PC-9 (cell line): ENCODE measurements around the gene ZNF175. TPM values are rescaled to one million over a fixed set of nuclear protein-coding genes. Genes with fewer than 3 reads are reported as not detected.

Experiments
- BruUV-seq: library from RNA; stranded (reverse); fragments of 400-500 nt; replicated peaks from 2 replicates; lab custom pipeline; 2021; lab: Mats Ljungman, UMichigan
- CTCF ChIA-PET: fragments of 300-600 bp; sonication (Branson Sonifier 250); formaldehyde crosslinking; loops from one replicate; lab custom pipeline; 2022; ENCODE audit warnings: antibody characterized with exemption; lab: Charles Lee
- POLR2A ChIA-PET: fragments of 300-600 bp; sonication (Branson Sonifier 250); formaldehyde crosslinking; loops from one replicate; lab custom pipeline; 2022; ENCODE audit warnings: antibody characterized with exemption; ENCODE audit not compliant: unreplicated experiment; lab: Charles Lee
- DNase-seq, 2 experiments: peaks; one replicate each; pipeline versions ENCODE4 v3.0.0 to v3.0.0-alpha.2; 2015 to 2022; ENCODE audit warnings: mixed read lengths in 1 of 2
- H2AFZ ChIP-seq: fragments of 200-600 bp; sonication (generic); 2 replicates; pipeline ENCODE4 v1.8.1; 2017; ENCODE audit warnings: antibody characterized with exemption
- H3F3A ChIP-seq: fragments of 200-600 bp; sonication (generic); 2 replicates; pipeline ENCODE4 v1.8.1; 2017; ENCODE audit warnings: antibody characterized with exemption, mild to moderate bottlenecking, low read depth; ENCODE audit not compliant: insufficient read depth
- H3K27ac ChIP-seq: fragments of 200-600 bp; sonication (generic); 2 replicates; pipeline ENCODE4 v1.6.1; 2016; ENCODE audit warnings: mixed run types
- H3K27me3 ChIP-seq: fragments of 200-600 bp; sonication (generic); 2 replicates; pipeline ENCODE4 v1.6.1; 2016; ENCODE audit warnings: low read depth, mixed run types; ENCODE audit not compliant: insufficient read depth
- H3K36me3 ChIP-seq: fragments of 200-600 bp; sonication (generic); 2 replicates; pipeline ENCODE4 v1.6.1; 2016; ENCODE audit warnings: low read depth, mixed run types
- H3K4me1 ChIP-seq: fragments of 200-600 bp; sonication (generic); replicated peaks from 2 replicates; pipeline ENCODE4 v1.6.1; 2016; ENCODE audit warnings: mixed run types; ENCODE audit not compliant: insufficient read depth
- H3K4me2 ChIP-seq: fragments of 200-600 bp; sonication (generic); 2 replicates; pipeline ENCODE4 v1.6.1; 2017; ENCODE audit warnings: mixed run types
- H3K4me3 ChIP-seq: fragments of 200-600 bp; sonication (generic); 2 replicates; pipeline ENCODE4 v1.6.1; 2016; ENCODE audit warnings: mixed run types
- H3K79me2 ChIP-seq: fragments of 200-600 bp; sonication (generic); 2 replicates; pipeline ENCODE4 v1.6.1; 2017; ENCODE audit warnings: low read depth, mixed run types
- H3K9me2 ChIP-seq: fragments of 200-600 bp; sonication (generic); 2 replicates; pipeline ENCODE4 v1.8.1; 2017; ENCODE audit warnings: mild to moderate bottlenecking; ENCODE audit not compliant: insufficient read depth
- H3K9me3 ChIP-seq: fragments of 200-600 bp; sonication (generic); 2 replicates; pipeline ENCODE4 v1.8.1; 2016; ENCODE audit warnings: low read depth; ENCODE audit not compliant: insufficient read depth
- H4K20me1 ChIP-seq: fragments of 200-600 bp; sonication (generic); 2 replicates; pipeline ENCODE4 v1.8.1; 2017; ENCODE audit not compliant: insufficient read depth
- CTCF ChIP-seq: fragments of 200-600 bp; sonication (generic); conservative IDR thresholded peaks from 2 replicates; pipeline ENCODE4 v1.6.1; 2017; ENCODE audit warnings: mixed run types, antibody characterized with exemption, mild to moderate bottlenecking, moderate library complexity
- EZH2 ChIP-seq: fragments of 200-600 bp; sonication (generic); IDR thresholded peaks from 2 replicates; pipeline ENCODE4 v1.8.0; 2017; ENCODE audit warnings: antibody characterized with exemption, low read depth
- intact Hi-C: fragments of 100-400 bp; cut with micrococcal nuclease; formaldehyde crosslinking; loops from one replicate; pipeline ENCODE4 v1.10.0; 2022; ENCODE audit not compliant: unreplicated experiment
- total RNA-seq: library from RNA; stranded (reverse); gene quantifications from 2 replicates; pipeline ENCODE4 v1.2.3, GENCODE V29; 2021

The ZNF175 gene
- total RNA-seq, 1 experiment from 2014 or later, result 11.7 TPM

- H3K4me1 ChIP-seq, result no peaks in the 10 kb centered on the region
- TF ChIP-seq CTCF (no peak), EZH2 (no peak)
- no peak for DNase-seq
- intact Hi-C loops, result no loop called here
- H4K20me1 ChIP-seq, result no peaks in the 10 kb centered on the region
- no TSS peak for BruUV-seq
- CTCF ChIA-PET, result no interaction called here
- no peaks in the 10 kb centered on the region for H3F3A ChIP-seq
- H3K27me3 ChIP-seq, result peaks cover 84% of the 10 kb centered on the region
- POLR2A ChIA-PET, result no interaction called here
- H3K36me3 ChIP-seq, result no peaks in the 10 kb centered on the region
- no peak overlapping the region for H3K4me3 ChIP-seq
- H3K4me2 ChIP-seq, result no peak overlapping the region
- H2AFZ ChIP-seq, result no peak overlapping the region
- H3K27ac ChIP-seq, result no peak overlapping the region
- no peaks in the 10 kb centered on the region for H3K79me2 ChIP-seq
- H3K9me3 ChIP-seq, result no peaks in the 10 kb centered on the region
- H3K9me2 ChIP-seq, result no peaks in the 10 kb centered on the region
These were observed 23.5 kb upstream of the ZNF175 start for GRCh38 chr19:51547397-51548212.

GRCh38 chr19:51548213-51548651, 22.9 kb upstream of the ZNF175 start:
- no peaks in the 10 kb centered on the region for H3F3A ChIP-seq
- peaks cover 81% of the 10 kb centered on the region for H3K27me3 ChIP-seq
- H2AFZ ChIP-seq, result no peak overlapping the region
- H3K9me3 ChIP-seq, result no peaks in the 10 kb centered on the region
- no peak overlapping the region for H3K4me2 ChIP-seq
- DNase-seq, result no peak
- H3K9me2 ChIP-seq, result no peaks in the 10 kb centered on the region
- no peak overlapping the region for H3K4me3 ChIP-seq
- no peaks in the 10 kb centered on the region for H3K36me3 ChIP-seq
- no peaks in the 10 kb centered on the region for H4K20me1 ChIP-seq
- CTCF ChIA-PET, result no interaction called here
- no peaks in the 10 kb centered on the region for H3K79me2 ChIP-seq
- no peak overlapping the region for H3K27ac ChIP-seq
- no TSS peak for BruUV-seq
- intact Hi-C loops, result no loop called here
- H3K4me1 ChIP-seq, result no peaks in the 10 kb centered on the region
- TF ChIP-seq CTCF, result no peak
- TF ChIP-seq EZH2, result no peak
- POLR2A ChIA-PET, result no interaction called here

- H2AFZ ChIP-seq, result no peak overlapping the region
- POLR2A ChIA-PET, result no interaction called here
- no peaks in the 10 kb centered on the region for H3K9me2 ChIP-seq
- H3K4me1 ChIP-seq, result no peaks in the 10 kb centered on the region
- no peak for DNase-seq
- no peaks in the 10 kb centered on the region for H3K9me3 ChIP-seq
- H3F3A ChIP-seq, result no peaks in the 10 kb centered on the region
- H3K4me3 ChIP-seq, result no peak overlapping the region
- H3K36me3 ChIP-seq, result no peaks in the 10 kb centered on the region
- no peak for TF ChIP-seq EZH2
- no peaks in the 10 kb centered on the region for H4K20me1 ChIP-seq
- H3K27ac ChIP-seq, result no peak overlapping the region
- no peak overlapping the region for H3K4me2 ChIP-seq
- H3K79me2 ChIP-seq, result no peaks in the 10 kb centered on the region
- intact Hi-C loops, result no loop called here
- H3K27me3 ChIP-seq, result peaks cover 78% of the 10 kb centered on the region
- CTCF ChIA-PET, result no interaction called here
- no TSS peak for BruUV-seq
These were observed 22.2 kb upstream of the ZNF175 start for GRCh38 chr19:51548891-51549305.
